Endothelial cell of umbilical vein (primary cell): ENCODE data around the gene CARMIL1. TPM values are rescaled to one million over a fixed set of nuclear protein-coding genes. Genes with fewer than 3 reads are reported as not detected.

Experiments used
- BruUV-seq: library from RNA; stranded (reverse); fragments of 400-500 nt; replicated peaks from 2 replicates; lab custom pipeline; 2021; lab: Mats Ljungman, UMichigan
- CTCF ChIA-PET: fragments of 300-600, 350-600 bp; sonication (Branson Sonifier 250); formaldehyde crosslinking; loops from one replicate; lab custom pipeline; 2021; ENCODE audit warnings: antibody characterized with exemption, inconsistent platforms; lab: Charles Lee
- POLR2A ChIA-PET: fragments of 300-600, 350-600 bp; sonication (Branson Sonifier 250); formaldehyde crosslinking; loops from one replicate; lab custom pipeline; 2021; ENCODE audit warnings: antibody characterized with exemption, inconsistent platforms; lab: Charles Lee
- DNase-seq: peaks from one replicate; pipeline ENCODE4 v3.0.0-alpha.2; 2011; ENCODE audit warnings: low read depth, low spot score
- FAIRE-seq: peaks from 2 replicates; lab custom pipeline; 2011; peaks lifted over from hg19 to GRCh38; lab: Jason Lieb, UNC
- H2AFZ ChIP-seq: 2 replicates; pipeline ENCODE4 v1.6.0; 2012; ENCODE audit warnings: low read depth, low read length, control low read depth, inconsistent platforms
- H3K27ac ChIP-seq: 2 replicates; pipeline ENCODE4 v1.5.1; 2011; ENCODE audit warnings: low read depth, mild to moderate bottlenecking, control low read depth, low read length, moderate library complexity; ENCODE audit not compliant: insufficient read depth
- H3K27me3 ChIP-seq, 2 experiments: 2 replicates each; pipeline versions ENCODE4 v1.6.0 to v1.6.1; 2011; ENCODE audit warnings: low read length in 2 of 2, mixed read lengths in 1 of 2; ENCODE audit not compliant: control insufficient read depth in 2 of 2, insufficient read depth in 2 of 2
- H3K36me3 ChIP-seq, 2 experiments: 2 replicates in 1 of 2; 3 replicates in 1 of 2; pipeline ENCODE4 v1.5.1; 2011; ENCODE audit warnings: low read length in 2 of 2, mild to moderate bottlenecking in 1 of 2, moderate library complexity in 1 of 2; ENCODE audit not compliant: control insufficient read depth in 2 of 2, insufficient read depth in 2 of 2; ENCODE audit errors: extremely low read depth in 1 of 2
- H3K4me1 ChIP-seq: 3 replicates; pipeline ENCODE4 v1.5.1; 2011; ENCODE audit warnings: mild to moderate bottlenecking, low read length; ENCODE audit not compliant: control insufficient read depth, insufficient read depth; ENCODE audit errors: extremely low read depth
- H3K4me2 ChIP-seq: 2 replicates; pipeline ENCODE4 v1.6.1; 2011; ENCODE audit warnings: low read length, control low read depth, mixed read lengths; ENCODE audit not compliant: insufficient read depth
- H3K4me3 ChIP-seq, 3 experiments: fragments of 200-600 bp in 1 of 3; sonication (generic), shearing (Covaris generic) in 1 of 3; replicated peaks in 1 of 3; 2 replicates each; pipeline ENCODE4 v1.5.1; 2011 to 2016; ENCODE audit warnings: control low read depth in 3 of 3, low read length in 3 of 3, mild to moderate bottlenecking in 2 of 3, inconsistent platforms in 1 of 3, low read depth in 1 of 3, moderate library complexity in 1 of 3; ENCODE audit not compliant: insufficient read depth in 1 of 3
- H3K79me2 ChIP-seq: 2 replicates; pipeline ENCODE4 v1.6.0; 2012; ENCODE audit warnings: low read length, inconsistent platforms; ENCODE audit not compliant: control insufficient read depth, insufficient read depth
- H3K9ac ChIP-seq: replicated peaks from 2 replicates; pipeline ENCODE3; 2011; ENCODE audit warnings: low read length, control low read depth; ENCODE audit not compliant: insufficient read depth; ENCODE audit errors: extremely low read depth
- H3K9me1 ChIP-seq: replicated peaks from 3 replicates; pipeline ENCODE4 v1.6.0; 2011; ENCODE audit warnings: mild to moderate bottlenecking, low read length; ENCODE audit not compliant: control insufficient read depth, insufficient read depth; ENCODE audit errors: extremely low read depth
- H3K9me3 ChIP-seq: replicated peaks from 2 replicates; pipeline ENCODE4 v1.5.1; 2012; ENCODE audit warnings: low read length, inconsistent platforms; ENCODE audit not compliant: control insufficient read depth, insufficient read depth
- H4K20me1 ChIP-seq: replicated peaks from 2 replicates; pipeline ENCODE3; 2011; ENCODE audit warnings: mild to moderate bottlenecking, low read length; ENCODE audit not compliant: control insufficient read depth, insufficient read depth; ENCODE audit errors: extremely low read depth
- EZH2 ChIP-seq: IDR thresholded peaks from 2 replicates; pipeline ENCODE4 v1.6.1; 2012; ENCODE audit warnings: borderline replicate concordance, low read depth, mild to moderate bottlenecking, moderate library complexity, low read length, inconsistent platforms; ENCODE audit not compliant: severe bottlenecking
- FOS ChIP-seq: IDR thresholded peaks from 2 replicates; pipeline ENCODE4 v1.6.1; 2011; ENCODE audit warnings: mild to moderate bottlenecking, low read length, moderate library complexity, borderline replicate concordance; ENCODE audit not compliant: insufficient read depth
- GATA2 ChIP-seq: IDR thresholded peaks from 2 replicates; pipeline ENCODE4 v1.7.0; 2011; ENCODE audit warnings: low read depth, mild to moderate bottlenecking, moderate library complexity, mixed read lengths, low read length; ENCODE audit not compliant: insufficient read length, insufficient read depth
- JUN ChIP-seq: IDR thresholded peaks from 2 replicates; pipeline ENCODE4 v1.6.1; 2011; ENCODE audit warnings: borderline replicate concordance, low read depth; ENCODE audit not compliant: insufficient read length, insufficient read depth
- MYC ChIP-seq: IDR thresholded peaks from one replicate; pipeline ENCODE4 v1.6.1; 2011; ENCODE audit warnings: mild to moderate bottlenecking, low read depth, low read length
- POLR2A ChIP-seq: IDR thresholded peaks from 2 replicates; pipeline ENCODE4 v1.6.1; 2012; ENCODE audit warnings: low read depth, mild to moderate bottlenecking, control low read depth, low read length
- POLR2AphosphoS5 ChIP-seq: IDR thresholded peaks from 2 replicates; pipeline ENCODE4 v1.6.1; 2012; ENCODE audit warnings: low read depth, mild to moderate bottlenecking, control low read depth, low read length, moderate library complexity; ENCODE audit not compliant: insufficient read depth
- dilution Hi-C: fragments of 300-500 bp; cut with MboI; formaldehyde crosslinking; loops from one replicate; pipeline ENCODE4 v1.15.0; 2019; ENCODE audit warnings: low sequenced_read_pairs; ENCODE audit not compliant: extremely low pct_ligation_motif_present
- intact Hi-C: fragments of 100-400 bp; cut with micrococcal nuclease; formaldehyde crosslinking; loops from one replicate; pipeline ENCODE4 v1.10.0; 2022
- polyA plus RNA-seq, 4 experiments: library from polyadenylated mRNA; depleted of rRNA in 3 of 4; stranded (reverse) in 3 of 4; unstranded in 1 of 4; fragments of >200 nt; gene quantifications; 2 replicates each; pipeline versions ENCODE4 v1.2.1 to v1.2.3, GENCODE V29; 2011 to 2012; ENCODE audit warnings: missing spikeins in 1 of 4
- total RNA-seq: library from RNA; stranded (reverse); gene quantifications from 2 replicates; pipeline ENCODE4 v1.2.3, GENCODE V29; 2021
- TF ChIP-seq, protein P1 (sequence below), 2 donors: IDR thresholded peaks; 1 replicate in 1 of 2; 2 replicates in 1 of 2; pipeline ENCODE4 v1.5.1; 2011; ENCODE audit warnings: low read length in 2 of 2, mild to moderate bottlenecking in 2 of 2, moderate library complexity in 2 of 2, control low read depth in 1 of 2, inconsistent platforms in 1 of 2, low read depth in 1 of 2; ENCODE audit not compliant: insufficient read depth in 1 of 2; ENCODE audit errors: extremely low read depth in 1 of 2
- TF ChIP-seq, protein P2 (sequence below): IDR thresholded peaks from 2 replicates; pipeline ENCODE4 v1.6.1; 2011; ENCODE audit not compliant: insufficient read depth, insufficient read length

CARMIL1 gene
- total and polyA plus RNA-seq, 2 donors (not counting 3 experiments of a cell fraction or from before 2014, with no cell fraction given), result 1.3 to 8.7 TPM

DNA sequence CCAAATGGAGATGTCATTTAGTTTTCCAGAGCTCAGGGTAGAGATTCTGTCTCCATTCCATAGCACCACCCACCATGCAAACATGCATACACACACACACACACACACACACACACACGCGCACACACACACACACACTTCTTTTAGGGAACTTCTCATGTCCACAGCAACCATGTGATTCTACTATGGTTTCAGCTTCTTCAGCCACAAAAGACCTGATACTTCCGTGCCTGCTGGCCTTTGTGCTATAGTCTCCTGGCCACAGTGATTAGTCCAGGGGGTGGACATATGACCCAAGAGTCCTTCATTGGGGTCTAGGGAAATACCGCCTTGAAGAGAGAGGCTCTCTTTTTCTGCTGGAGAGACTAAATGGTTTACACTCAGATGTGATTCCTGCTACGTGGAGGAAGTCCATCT, 53.5 kb downstream of the CARMIL1 start:
- H3K4me1 ChIP-seq, result no peaks in the 10 kb centered on the region
- FAIRE-seq, result no peak
- intact Hi-C loops, result no loop called here
- CTCF ChIA-PET, result no interaction called here
- H4K20me1 ChIP-seq, result no peaks in the 10 kb centered on the region
- H3K4me3 ChIP-seq, result no peak overlapping the region
- H3K36me3 ChIP-seq, result no peaks in the 10 kb centered on the region
- no peaks in the 10 kb centered on the region for H3K9me3 ChIP-seq
- no peaks in the 10 kb centered on the region for H3K79me2 ChIP-seq
- H3K4me2 ChIP-seq, result no peak overlapping the region
- TF ChIP-seq EZH2 (no peak), GATA2 (no peak), MYC (no peak), FOS (no peak), JUN (no peak), POLR2AphosphoS5 (no peak), POLR2A (no peak)
- TF ChIP-seq, protein P1, sequence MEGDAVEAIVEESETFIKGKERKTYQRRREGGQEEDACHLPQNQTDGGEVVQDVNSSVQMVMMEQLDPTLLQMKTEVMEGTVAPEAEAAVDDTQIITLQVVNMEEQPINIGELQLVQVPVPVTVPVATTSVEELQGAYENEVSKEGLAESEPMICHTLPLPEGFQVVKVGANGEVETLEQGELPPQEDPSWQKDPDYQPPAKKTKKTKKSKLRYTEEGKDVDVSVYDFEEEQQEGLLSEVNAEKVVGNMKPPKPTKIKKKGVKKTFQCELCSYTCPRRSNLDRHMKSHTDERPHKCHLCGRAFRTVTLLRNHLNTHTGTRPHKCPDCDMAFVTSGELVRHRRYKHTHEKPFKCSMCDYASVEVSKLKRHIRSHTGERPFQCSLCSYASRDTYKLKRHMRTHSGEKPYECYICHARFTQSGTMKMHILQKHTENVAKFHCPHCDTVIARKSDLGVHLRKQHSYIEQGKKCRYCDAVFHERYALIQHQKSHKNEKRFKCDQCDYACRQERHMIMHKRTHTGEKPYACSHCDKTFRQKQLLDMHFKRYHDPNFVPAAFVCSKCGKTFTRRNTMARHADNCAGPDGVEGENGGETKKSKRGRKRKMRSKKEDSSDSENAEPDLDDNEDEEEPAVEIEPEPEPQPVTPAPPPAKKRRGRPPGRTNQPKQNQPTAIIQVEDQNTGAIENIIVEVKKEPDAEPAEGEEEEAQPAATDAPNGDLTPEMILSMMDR (IDR thresholded peaks at IDR 0.05; ENCODE audit: extremely low read depth in 1 of 2, insufficient read depth in 1 of 2, low read depth in 1 of 2, low read length in 2 of 2), result no peak
- TF ChIP-seq, protein P2, sequence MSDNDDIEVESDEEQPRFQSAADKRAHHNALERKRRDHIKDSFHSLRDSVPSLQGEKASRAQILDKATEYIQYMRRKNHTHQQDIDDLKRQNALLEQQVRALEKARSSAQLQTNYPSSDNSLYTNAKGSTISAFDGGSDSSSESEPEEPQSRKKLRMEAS, result no peak
- peaks cover 0 to 2% of the 10 kb centered on the region in 2 experiments for H3K27me3 ChIP-seq
- no peak overlapping the region for H3K27ac ChIP-seq
- POLR2A ChIA-PET, result no interaction called here
- no peak for DNase-seq
- BruUV-seq, result no TSS peak
- H2AFZ ChIP-seq, result no peak overlapping the region
- dilution Hi-C loops, result no loop called here
- H3K9me1 ChIP-seq, result no peaks in the 10 kb centered on the region
- H3K9ac ChIP-seq, result no peak overlapping the region
